ENCODE measurements around the gene DENND2C. TPM values are rescaled to one million over a fixed set of nuclear protein-coding genes. Genes with fewer than 3 reads are reported as not detected.

The DENND2C gene
- total RNA-seq, 4 donors from 2014 or later = 33.6 to 60.9 (median 53.6) TPM

DNA sequence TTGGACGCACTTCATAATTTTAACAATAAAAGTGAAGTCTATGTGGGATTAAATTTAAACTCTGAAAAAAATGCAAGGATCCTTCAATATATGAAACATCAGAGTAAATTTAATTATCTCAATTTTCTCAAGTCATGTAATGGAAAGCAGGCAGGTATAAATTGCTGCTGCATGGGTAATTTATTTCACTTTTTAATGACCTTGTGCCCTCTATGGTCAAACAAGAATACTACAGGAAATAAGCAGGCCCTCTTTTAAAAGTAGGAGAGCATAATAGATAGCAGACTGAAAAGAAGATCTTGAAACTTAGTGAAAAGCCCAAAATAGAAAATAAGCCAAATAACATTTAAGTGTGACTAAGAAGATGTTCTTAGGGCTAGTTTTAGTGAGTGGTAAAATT lies 111.3 kb downstream of the DENND2C start:
- Histone ChIP-seq H3K27ac (no peak overlapping the region), H3K4me3 (no peak overlapping the region), H3K27me3 (no peaks in the 10 kb centered on the region), H3K36me3 (no peaks in the 10 kb centered on the region), H3K4me1 (no peaks in the 10 kb centered on the region), H3K9me3 (no peaks in the 10 kb centered on the region)
- no peak for TF ChIP-seq EP300 (IDR thresholded peaks at IDR 0.05)
- TF ChIP-seq POLR2AphosphoS5 (IDR thresholded peaks at IDR 0.05) = no peak
- TF ChIP-seq, protein P1, sequence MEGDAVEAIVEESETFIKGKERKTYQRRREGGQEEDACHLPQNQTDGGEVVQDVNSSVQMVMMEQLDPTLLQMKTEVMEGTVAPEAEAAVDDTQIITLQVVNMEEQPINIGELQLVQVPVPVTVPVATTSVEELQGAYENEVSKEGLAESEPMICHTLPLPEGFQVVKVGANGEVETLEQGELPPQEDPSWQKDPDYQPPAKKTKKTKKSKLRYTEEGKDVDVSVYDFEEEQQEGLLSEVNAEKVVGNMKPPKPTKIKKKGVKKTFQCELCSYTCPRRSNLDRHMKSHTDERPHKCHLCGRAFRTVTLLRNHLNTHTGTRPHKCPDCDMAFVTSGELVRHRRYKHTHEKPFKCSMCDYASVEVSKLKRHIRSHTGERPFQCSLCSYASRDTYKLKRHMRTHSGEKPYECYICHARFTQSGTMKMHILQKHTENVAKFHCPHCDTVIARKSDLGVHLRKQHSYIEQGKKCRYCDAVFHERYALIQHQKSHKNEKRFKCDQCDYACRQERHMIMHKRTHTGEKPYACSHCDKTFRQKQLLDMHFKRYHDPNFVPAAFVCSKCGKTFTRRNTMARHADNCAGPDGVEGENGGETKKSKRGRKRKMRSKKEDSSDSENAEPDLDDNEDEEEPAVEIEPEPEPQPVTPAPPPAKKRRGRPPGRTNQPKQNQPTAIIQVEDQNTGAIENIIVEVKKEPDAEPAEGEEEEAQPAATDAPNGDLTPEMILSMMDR (IDR thresholded peaks at IDR 0.05) = peak in 1 of 2 donors; percentile 25
- no peak for TF ChIP-seq POLR2A (IDR thresholded peaks at IDR 0.05)
- DNase-seq (ENCODE audit: low spot score in 2 of 2) = no peak
- WGBS = 51% methylated on average over 1 of the region's 1 CpG

DNA sequence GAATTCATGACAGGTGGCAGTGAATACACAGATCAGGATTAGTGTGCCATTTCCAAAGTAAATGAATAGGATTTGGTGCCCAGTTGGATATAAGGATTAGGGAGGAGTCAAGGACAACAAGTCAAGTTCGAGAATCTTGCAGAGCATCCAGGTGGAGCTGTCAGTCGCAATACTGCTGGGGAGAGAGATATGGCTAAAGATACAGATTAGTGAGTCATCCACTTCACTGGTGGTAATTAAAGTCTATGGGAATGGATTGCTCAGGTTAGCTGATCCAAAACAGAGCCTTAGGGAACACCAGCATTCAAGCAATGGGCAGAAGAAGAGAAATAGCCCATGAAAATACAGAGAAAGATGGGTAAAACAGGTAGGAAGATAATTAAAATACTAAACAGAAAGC lies 115.3 kb downstream of the DENND2C start:
- Histone ChIP-seq H3K4me1 (no peaks in the 10 kb centered on the region), H3K27ac (no peak overlapping the region), H3K4me3 (no peak overlapping the region), H3K9me3 (no peaks in the 10 kb centered on the region), H3K27me3 (no peaks in the 10 kb centered on the region), H3K36me3 (no peaks in the 10 kb centered on the region)
- TF ChIP-seq EP300 (IDR thresholded peaks at IDR 0.05) (no peak), POLR2AphosphoS5 (IDR thresholded peaks at IDR 0.05) (no peak), POLR2A (IDR thresholded peaks at IDR 0.05) (no peak)
- TF ChIP-seq, protein P1 (IDR thresholded peaks at IDR 0.05) = no peak
- DNase-seq (ENCODE audit: low spot score in 2 of 2) = no peak
- WGBS = 71% methylated on average over 2 of the region's 2 CpGs

DNA sequence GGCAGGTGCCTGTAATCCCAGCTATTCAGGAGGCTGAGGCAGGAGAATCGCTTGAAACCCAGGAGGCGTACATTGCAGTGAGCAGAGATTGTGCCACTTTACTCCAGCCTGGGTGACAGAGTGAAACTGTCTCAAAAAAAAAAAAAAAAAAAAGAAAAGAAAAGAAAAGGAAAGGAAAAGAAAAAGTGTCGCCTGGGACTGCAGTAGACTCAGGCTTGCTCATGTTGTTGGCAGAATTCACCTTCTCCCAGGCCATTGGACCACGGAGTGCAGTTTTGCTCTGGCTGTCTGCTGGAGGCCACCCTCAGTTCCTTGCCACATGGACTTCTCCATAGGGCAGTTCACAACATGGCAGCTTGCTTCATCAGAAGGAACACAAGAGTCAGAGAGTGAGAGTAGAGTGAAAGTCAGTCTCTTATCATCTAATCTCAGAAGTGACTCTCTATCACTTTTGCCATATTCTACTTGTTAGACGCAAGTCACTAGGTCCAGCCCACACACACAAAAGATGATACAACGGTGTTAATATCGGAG lies 117.7 kb downstream of the DENND2C start:
- no peak overlapping the region for H3K4me3 ChIP-seq
- no peaks in the 10 kb centered on the region for H3K4me1 ChIP-seq
- no peaks in the 10 kb centered on the region for H3K27me3 ChIP-seq
- no peak for DNase-seq (ENCODE audit: low spot score in 2 of 2)
- TF ChIP-seq POLR2AphosphoS5 (IDR thresholded peaks at IDR 0.05) (no peak), EP300 (IDR thresholded peaks at IDR 0.05) (no peak), POLR2A (IDR thresholded peaks at IDR 0.05) (no peak)
- TF ChIP-seq, protein P1 (IDR thresholded peaks at IDR 0.05) = no peak
- H3K27ac ChIP-seq = no peak overlapping the region
- no peaks in the 10 kb centered on the region for H3K9me3 ChIP-seq
- WGBS = 97% methylated on average over 7 of the region's 7 CpGs
- H3K36me3 ChIP-seq = no peaks in the 10 kb centered on the region

DNA sequence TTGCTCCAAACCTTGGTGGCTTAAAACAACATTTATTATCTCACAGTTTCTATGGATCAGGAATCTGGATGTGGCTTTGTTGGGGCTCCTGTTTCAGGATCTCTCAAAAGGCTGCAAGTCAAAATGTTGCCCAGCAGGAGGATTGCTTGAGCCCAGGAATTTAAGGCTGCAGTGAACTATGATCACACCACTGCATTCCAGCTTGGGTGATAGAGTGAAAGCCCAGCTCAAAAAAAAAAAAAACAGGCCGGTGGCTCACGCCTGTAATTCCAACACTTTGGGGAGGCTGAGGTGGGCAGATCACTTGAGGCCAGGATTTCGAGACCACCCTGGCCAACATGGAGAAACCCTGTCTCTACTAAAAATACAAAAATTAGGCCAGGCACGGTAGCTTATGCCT lies 118.4 kb downstream of the DENND2C start:
- Histone ChIP-seq H3K27me3 (no peaks in the 10 kb centered on the region), H3K9me3 (no peaks in the 10 kb centered on the region), H3K36me3 (no peaks in the 10 kb centered on the region), H3K4me1 (no peaks in the 10 kb centered on the region), H3K4me3 (no peak overlapping the region), H3K27ac (no peak overlapping the region)
- no peak for DNase-seq (ENCODE audit: low spot score in 2 of 2)
- TF ChIP-seq EP300 (IDR thresholded peaks at IDR 0.05) (no peak), POLR2A (IDR thresholded peaks at IDR 0.05) (no peak), POLR2AphosphoS5 (IDR thresholded peaks at IDR 0.05) (no peak)
- TF ChIP-seq, protein P1 (IDR thresholded peaks at IDR 0.05) = no peak
- 89% methylated on average over 4 of the region's 4 CpGs for WGBS

DNA sequence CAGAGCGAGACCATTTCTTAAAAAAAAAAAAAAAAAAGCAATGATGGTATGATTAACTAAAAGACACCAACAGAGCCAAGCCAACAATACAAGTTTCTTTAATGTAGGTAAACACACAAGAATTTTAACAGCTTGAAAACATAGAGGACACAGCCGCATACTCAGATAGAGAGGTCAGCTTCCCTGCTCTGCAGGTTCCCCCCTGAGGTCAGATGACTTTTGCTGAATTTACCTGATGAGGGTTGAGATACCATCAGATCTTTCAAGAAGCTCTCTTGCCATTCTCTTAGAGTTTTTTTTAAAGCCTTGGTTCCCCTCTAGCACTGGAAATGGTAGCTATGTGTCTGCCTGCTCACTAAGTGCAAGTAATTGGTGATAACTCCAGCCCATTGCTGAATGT lies 119.5 kb downstream of the DENND2C start:
- no peaks in the 10 kb centered on the region for H3K36me3 ChIP-seq
- H3K4me3 ChIP-seq = no peak overlapping the region
- TF ChIP-seq EP300 (IDR thresholded peaks at IDR 0.05) (no peak), POLR2AphosphoS5 (IDR thresholded peaks at IDR 0.05) (no peak), POLR2A (IDR thresholded peaks at IDR 0.05) (no peak)
- TF ChIP-seq, protein P1 (IDR thresholded peaks at IDR 0.05) = no peak
- DNase-seq (ENCODE audit: low spot score in 2 of 2) = no peak
- H3K4me1 ChIP-seq = no peaks in the 10 kb centered on the region
- WGBS = 90% methylated on average over 2 of the region's 2 CpGs
- H3K9me3 ChIP-seq = no peaks in the 10 kb centered on the region
- H3K27me3 ChIP-seq = no peaks in the 10 kb centered on the region
- no peak overlapping the region for H3K27ac ChIP-seq
